Adrenal gland (tissue), 12 donors: ENCODE results near the gene CLIP2. TPM values are rescaled to one million over a fixed set of nuclear protein-coding genes. Genes with fewer than 3 reads are reported as not detected.
"Not testable (repeated sequence)": the region's sequence is repeated elsewhere in the genome, so short reads cannot be mapped to it uniquely, and the experiment has no call there.

Experiments
- DNase-seq, 7 donors: peaks; one replicate each; pipeline ENCODE4 v3.0.0-alpha.2; 2019 to 2020
- H3K27ac ChIP-seq, 5 donors: fragments of 200-600 bp; sonication (generic) in 4 of 5; 1 replicate in 3 of 5; 2 replicates in 2 of 5; pipeline versions ENCODE4 v1.5.1 to v1.8.0; 2016 to 2020; ENCODE audit warnings: mild to moderate bottlenecking in 1 of 5
- H3K27me3 ChIP-seq: fragments of 200-600 bp; 2 replicates; pipeline ENCODE4 v1.8.0; 2021
- H3K36me3 ChIP-seq, 2 donors: fragments of 200-600 bp; replicated peaks in 1 of 2; 1 replicate in 1 of 2; 2 replicates in 1 of 2; pipeline versions ENCODE4 v1.5.1 to v1.8.0; 2018 to 2022
- H3K4me1 ChIP-seq, 2 donors: fragments of 200-600 bp; replicated peaks in 1 of 2; 1 replicate in 1 of 2; 2 replicates in 1 of 2; pipeline versions ENCODE4 v1.5.1 to v1.8.0; 2018 to 2021
- H3K4me3 ChIP-seq, 4 donors: fragments of 200-600 bp; sonication (generic) in 3 of 4; one replicate each; pipeline ENCODE4 v1.5.1; 2016 to 2018
- H3K9me3 ChIP-seq, 3 donors: fragments of 200-600 bp; sonication (generic) in 1 of 3; replicated peaks in 1 of 3; 1 replicate in 2 of 3; 2 replicates in 1 of 3; pipeline versions ENCODE4 v1.5.1 to v1.8.0; 2016 to 2021
- CTCF ChIP-seq, 6 experiments: fragments of 450-650 bp in 4 of 6; fragments of 200-600 bp in 2 of 6; sonication (generic) in 1 of 6; IDR thresholded peaks; 1 replicate in 5 of 6; 2 replicates in 1 of 6; pipeline versions ENCODE4 v1.5.1 to v1.8.0; 2016 to 2021; ENCODE audit warnings: antibody characterized with exemption in 6 of 6, mild to moderate bottlenecking in 2 of 6, moderate library complexity in 1 of 6
- POLR2A ChIP-seq, 2 donors: fragments of 450-650 bp; IDR thresholded peaks; one replicate each; pipeline ENCODE4 v1.6.1; 2017; ENCODE audit warnings: antibody characterized with exemption in 2 of 2, mild to moderate bottlenecking in 2 of 2, moderate library complexity in 1 of 2
- WGBS, 4 donors: extraction: QIAGEN DNeasy Blood & Tissue Kit in 2 of 4; methylation state at CpG; one replicate each; pipeline versions ENCODE4 v1.1.5 to v1.1.7; 2013 to 2017; 5-methylcytosine and 5-hydroxymethylcytosine counted together
- intact Hi-C, 2 donors: fragments of 100-400 bp; cut with DNase I; formaldehyde crosslinking; loops; one replicate each; pipeline versions ENCODE4 v1.14.1 to v1.15.0; 2022 to 2023
- polyA plus RNA-seq, 3 donors: library from polyadenylated mRNA; stranded (reverse); fragments of 200-250 nt in 2 of 3; fragments of 350-450 nt in 1 of 3; fragmentation: Illumina TruSeq in 1 of 3; extraction: RNeasy Lipid Tissue Mini Kit (QIAGEN cat#74804) in 1 of 3; gene quantifications; one replicate each; pipeline ENCODE4 v1.2.3, GENCODE V29; 2013 to 2014
- total RNA-seq, 9 donors: library from RNA; depleted of rRNA in 4 of 9; stranded (reverse); fragments of >200 nt in 4 of 9; fragments of 120-200 nt in 1 of 9; fragmentation: NEBNext Ultra II Directional in 1 of 9; extraction: Animal tissue kit (Norgen Biotek cat#: 25700) in 1 of 9; gene quantifications; one replicate each; pipeline versions ENCODE4 v1.1.0 to v1.2.4, GENCODE V29; 2013 to 2023
- donor health status: healthy with polysubstance abuse.
- donor health status: Bipolar disorder and iron deficiency.
- donor health status: DM: yes; HTN: yes; CAD: no.
- donor health status: DM: no; HTN: no; CAD: no.
- donor health status: DM: no; HTN: no; CAD: no.
- donor health status: DM: yes; HTN: yes; CAD: no.

Gene CLIP2
- total and polyA plus RNA-seq, 12 donors, result 6.8 to 48.6 (median 25.6) TPM

DNA sequence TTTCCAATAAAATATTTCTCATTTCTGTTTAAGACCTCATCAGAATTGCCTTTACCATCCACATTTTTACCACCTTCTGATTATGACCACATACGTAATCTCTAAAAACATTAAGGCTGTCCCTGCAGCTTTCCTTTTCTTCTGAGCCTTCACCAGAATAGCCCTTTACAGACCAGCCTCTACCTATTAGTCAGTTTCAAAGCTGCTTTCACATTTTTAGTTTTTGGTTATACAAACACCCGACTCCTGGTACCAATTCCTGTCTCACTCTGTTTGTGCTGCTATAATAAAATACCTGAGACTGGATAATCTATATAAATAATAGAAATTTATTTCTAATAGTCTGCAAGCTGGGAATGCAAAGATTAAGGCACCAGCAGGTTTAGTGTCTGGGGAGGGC, 149.1 kb downstream of the CLIP2 start:
- intact Hi-C loops, result no loop called here
- Histone ChIP-seq H3K9me3 (no peaks in the 10 kb centered on the region), H3K4me1 (no peaks in the 10 kb centered on the region), H3K27ac (no peak overlapping the region), H3K4me3 (no peak overlapping the region), H3K27me3 (no peaks in the 10 kb centered on the region), H3K36me3 (no peaks in the 10 kb centered on the region)
- 95 to 97% (median 96%) methylated on average over 2 of the region's 2 CpGs for WGBS, 4 donors
- no peak for DNase-seq
- TF ChIP-seq POLR2A (IDR thresholded peaks at IDR 0.05) (no peak), CTCF (IDR thresholded peaks at IDR 0.05) (no peak)

GRCh38 chr7:74439541-74439940, 150.3 kb downstream of the CLIP2 start:
- TF ChIP-seq CTCF (IDR thresholded peaks at IDR 0.05) (no peak), POLR2A (IDR thresholded peaks at IDR 0.05) (no peak)
- 89 to 96% (median 93%) methylated on average over 4 of the region's 4 CpGs for WGBS, 4 donors
- DNase-seq, result no peak
- H3K27me3 ChIP-seq, result no peaks in the 10 kb centered on the region
- no peaks in the 10 kb centered on the region for H3K9me3 ChIP-seq
- intact Hi-C loops, result no loop called here
- H3K4me3 ChIP-seq, result no peak overlapping the region
- H3K4me1 ChIP-seq, result no peaks in the 10 kb centered on the region
- H3K36me3 ChIP-seq, result no peaks in the 10 kb centered on the region
- no peak overlapping the region for H3K27ac ChIP-seq

GRCh38 chr7:74440143-74440542, 150.9 kb downstream of the CLIP2 start:
- not testable (repeated sequence) for H3K4me1 ChIP-seq, DNase-seq, H3K27me3 ChIP-seq, H3K27ac ChIP-seq, H3K4me3 ChIP-seq, H3K9me3 ChIP-seq, H3K36me3 ChIP-seq
- 92 to 97% (median 95%) methylated on average over 3 of the region's 3 CpGs for WGBS, 4 donors
- intact Hi-C loops, result loop anchor here in 1 of 2 donors (10.0 kb wide), 2 partner anchors 65 to 125 kb away; no protein-coding TSS in a partner anchor

GRCh38 chr7:74441801-74442200, 152.6 kb downstream of the CLIP2 start:
- Histone ChIP-seq H3K27me3 (no peaks in the 10 kb centered on the region), H3K27ac (no peak overlapping the region), H3K4me3 (no peak overlapping the region), H3K9me3 (no peaks in the 10 kb centered on the region), H3K4me1 (no peaks in the 10 kb centered on the region), H3K36me3 (no peaks in the 10 kb centered on the region)
- TF ChIP-seq CTCF (IDR thresholded peaks at IDR 0.05), result no peak
- no peak for TF ChIP-seq POLR2A (IDR thresholded peaks at IDR 0.05)
- 66 to 81% (median 77%) methylated on average over 9 to 10 of the region's 10 CpGs for WGBS, 4 donors
- intact Hi-C loops, result loop anchor here in 1 of 2 donors (10.0 kb wide), 2 partner anchors 63 to 123 kb away; no protein-coding TSS in a partner anchor
- no peak for DNase-seq

DNA sequence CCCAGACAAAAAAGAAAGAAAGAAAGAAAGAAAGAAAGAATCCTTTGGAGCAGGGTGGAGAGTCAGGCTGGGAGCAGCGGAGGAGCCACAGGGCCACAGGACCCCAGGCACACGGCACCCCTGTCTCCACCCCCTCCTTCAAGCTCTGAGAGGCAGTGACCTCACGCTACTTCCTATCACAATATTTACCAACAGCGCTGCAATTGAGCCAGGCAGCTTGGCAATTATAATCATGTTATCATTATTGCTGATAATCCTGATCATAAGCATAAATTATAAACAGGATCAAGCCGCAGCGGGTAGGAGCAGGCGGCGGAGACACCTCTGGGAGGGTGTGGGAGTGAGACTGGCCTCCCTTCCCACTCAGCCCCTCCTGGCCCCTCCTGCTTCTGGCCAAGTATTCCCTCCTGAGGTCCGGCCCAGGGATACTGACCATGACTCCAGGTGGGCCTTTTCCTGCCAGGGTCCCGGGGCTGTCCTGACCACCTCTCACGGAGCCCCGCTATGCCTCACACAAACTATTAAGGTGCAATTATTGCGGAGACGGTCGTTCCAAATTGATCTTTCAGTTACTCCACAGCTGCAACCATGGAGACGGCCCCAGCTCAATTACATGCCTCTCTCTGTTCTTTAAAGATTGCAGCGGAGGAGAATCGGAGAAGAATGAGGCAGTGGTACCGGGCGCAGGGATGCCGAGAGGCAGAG, 154.5 kb downstream of the CLIP2 start:
- 74 to 83% (median 77%) methylated on average over 21 of the region's 21 CpGs for WGBS, 4 donors
- Histone ChIP-seq H3K4me1 (no peaks in the 10 kb centered on the region), H3K27ac (no peak overlapping the region), H3K4me3 (no peak overlapping the region), H3K9me3 (no peaks in the 10 kb centered on the region), H3K36me3 (no peaks in the 10 kb centered on the region), H3K27me3 (no peaks in the 10 kb centered on the region)
- intact Hi-C loops, result loop anchor here in 1 of 2 donors (10.0 kb wide), 2 partner anchors 61 to 121 kb away; no protein-coding TSS in a partner anchor
- no peak for DNase-seq
- TF ChIP-seq POLR2A (IDR thresholded peaks at IDR 0.05) (no peak), CTCF (IDR thresholded peaks at IDR 0.05) (no peak)
